Activated CD8-positive, alpha-beta T cell treated with anti-CD3 and anti-CD28 coated beads for 36 hours (primary cell): Measurements from ENCODE around the gene SIL1. TPM values are rescaled to one million over a fixed set of nuclear protein-coding genes. Genes with fewer than 3 reads are reported as not detected.
"Not testable (repeated sequence)": the region's sequence is repeated elsewhere in the genome, so short reads cannot be mapped to it uniquely, and the experiment has no call there.

Experiments
- ATAC-seq: fragments of 200-7000 bp; cut with Tn5 transposase; one replicate; pipeline ENCODE4 v1.10.0; 2021; ENCODE audit warnings: mild to moderate bottlenecking, moderate library complexity
- CTCF ChIA-PET: fragments of 350-600 bp; sonication (Branson Sonifier 250); formaldehyde crosslinking; loops from one replicate; lab custom pipeline; 2021; ENCODE audit warnings: antibody characterized with exemption; lab: Charles Lee
- POLR2A ChIA-PET: fragments of 350-600 bp; sonication (Branson Sonifier 250); formaldehyde crosslinking; loops from one replicate; lab custom pipeline; 2021; ENCODE audit warnings: antibody characterized with exemption; lab: Charles Lee
- DNase-seq: peaks from one replicate; pipeline ENCODE4 v3.0.0-alpha.2; 2020
- H3K27ac Mint-ChIP-seq: one replicate; pipeline ENCODE4 v1.8.0; 2021; ENCODE audit warnings: mild to moderate bottlenecking, mixed read lengths
- H3K27me3 Mint-ChIP-seq: one replicate; pipeline ENCODE4 v1.8.0; 2021; ENCODE audit warnings: mixed read lengths
- H3K36me3 Mint-ChIP-seq: one replicate; pipeline ENCODE4 v1.8.0; 2021; ENCODE audit warnings: low read depth, mixed read lengths
- H3K4me1 Mint-ChIP-seq: one replicate; pipeline ENCODE4 v1.8.0; 2021; ENCODE audit warnings: low read depth, mixed read lengths
- H3K4me3 Mint-ChIP-seq: one replicate; pipeline ENCODE4 v1.8.0; 2021; ENCODE audit warnings: mild to moderate bottlenecking, moderate library complexity, mixed read lengths
- H3K9me3 Mint-ChIP-seq: one replicate; pipeline ENCODE4 v1.8.0; 2021; ENCODE audit warnings: mixed read lengths
- intact Hi-C: fragments of 100-400 bp; cut with micrococcal nuclease; formaldehyde crosslinking; loops from one replicate; pipeline ENCODE4 v1.10.0; 2022
- total RNA-seq, 2 experiments: library from RNA; stranded (reverse); gene quantifications; one replicate each; pipeline ENCODE4 v1.2.3, GENCODE V29; 2021
- TF ChIP-seq, protein P1 (sequence below): fragments of 200-600 bp; IDR thresholded peaks from one replicate; pipeline ENCODE4 v1.8.0; 2022; ENCODE audit warnings: antibody characterized with exemption, mild to moderate bottlenecking

SIL1 gene
- total RNA-seq, 2 experiments from 2014 or later, result 27.6 to 32.3 TPM

- H3K27me3 Mint-ChIP-seq, result no peaks in the 10 kb centered on the region
- POLR2A ChIA-PET, result no interaction called here
Measured at GRCh38 chr5:139181322-139181730, 16.8 kb downstream of the SIL1 start.

GRCh38 chr5:139180850-139181249 is 17.3 kb downstream of the SIL1 start:
- H3K4me3 Mint-ChIP-seq, result no peak overlapping the region
- H3K27ac Mint-ChIP-seq, result no peak overlapping the region
- no peaks in the 10 kb centered on the region for H3K27me3 Mint-ChIP-seq
- no peaks in the 10 kb centered on the region for H3K9me3 Mint-ChIP-seq
- DNase-seq (no peak), ATAC-seq (no peak)
- POLR2A ChIA-PET, result no interaction called here
- TF ChIP-seq, protein P1, sequence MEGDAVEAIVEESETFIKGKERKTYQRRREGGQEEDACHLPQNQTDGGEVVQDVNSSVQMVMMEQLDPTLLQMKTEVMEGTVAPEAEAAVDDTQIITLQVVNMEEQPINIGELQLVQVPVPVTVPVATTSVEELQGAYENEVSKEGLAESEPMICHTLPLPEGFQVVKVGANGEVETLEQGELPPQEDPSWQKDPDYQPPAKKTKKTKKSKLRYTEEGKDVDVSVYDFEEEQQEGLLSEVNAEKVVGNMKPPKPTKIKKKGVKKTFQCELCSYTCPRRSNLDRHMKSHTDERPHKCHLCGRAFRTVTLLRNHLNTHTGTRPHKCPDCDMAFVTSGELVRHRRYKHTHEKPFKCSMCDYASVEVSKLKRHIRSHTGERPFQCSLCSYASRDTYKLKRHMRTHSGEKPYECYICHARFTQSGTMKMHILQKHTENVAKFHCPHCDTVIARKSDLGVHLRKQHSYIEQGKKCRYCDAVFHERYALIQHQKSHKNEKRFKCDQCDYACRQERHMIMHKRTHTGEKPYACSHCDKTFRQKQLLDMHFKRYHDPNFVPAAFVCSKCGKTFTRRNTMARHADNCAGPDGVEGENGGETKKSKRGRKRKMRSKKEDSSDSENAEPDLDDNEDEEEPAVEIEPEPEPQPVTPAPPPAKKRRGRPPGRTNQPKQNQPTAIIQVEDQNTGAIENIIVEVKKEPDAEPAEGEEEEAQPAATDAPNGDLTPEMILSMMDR, result no peak
- intact Hi-C loops, result no loop called here
- H3K36me3 Mint-ChIP-seq, result peaks cover 2% of the 10 kb centered on the region
- CTCF ChIA-PET, result no interaction called here
- H3K4me1 Mint-ChIP-seq, result peaks cover 22% of the 10 kb centered on the region

More at GRCh38 chr5:139181322-139181730, 16.8 kb downstream of the SIL1 start:
- H3K27ac Mint-ChIP-seq, result no peak overlapping the region
- TF ChIP-seq, protein P1, result no peak
- H3K4me3 Mint-ChIP-seq, result no peak overlapping the region
- peaks cover 24% of the 10 kb centered on the region for H3K4me1 Mint-ChIP-seq
- H3K36me3 Mint-ChIP-seq, result peaks cover 2% of the 10 kb centered on the region
- ATAC-seq (no peak), DNase-seq (no peak)
- no peaks in the 10 kb centered on the region for H3K9me3 Mint-ChIP-seq
- CTCF ChIA-PET, result no interaction called here
- intact Hi-C loops, result no loop called here

DNA sequence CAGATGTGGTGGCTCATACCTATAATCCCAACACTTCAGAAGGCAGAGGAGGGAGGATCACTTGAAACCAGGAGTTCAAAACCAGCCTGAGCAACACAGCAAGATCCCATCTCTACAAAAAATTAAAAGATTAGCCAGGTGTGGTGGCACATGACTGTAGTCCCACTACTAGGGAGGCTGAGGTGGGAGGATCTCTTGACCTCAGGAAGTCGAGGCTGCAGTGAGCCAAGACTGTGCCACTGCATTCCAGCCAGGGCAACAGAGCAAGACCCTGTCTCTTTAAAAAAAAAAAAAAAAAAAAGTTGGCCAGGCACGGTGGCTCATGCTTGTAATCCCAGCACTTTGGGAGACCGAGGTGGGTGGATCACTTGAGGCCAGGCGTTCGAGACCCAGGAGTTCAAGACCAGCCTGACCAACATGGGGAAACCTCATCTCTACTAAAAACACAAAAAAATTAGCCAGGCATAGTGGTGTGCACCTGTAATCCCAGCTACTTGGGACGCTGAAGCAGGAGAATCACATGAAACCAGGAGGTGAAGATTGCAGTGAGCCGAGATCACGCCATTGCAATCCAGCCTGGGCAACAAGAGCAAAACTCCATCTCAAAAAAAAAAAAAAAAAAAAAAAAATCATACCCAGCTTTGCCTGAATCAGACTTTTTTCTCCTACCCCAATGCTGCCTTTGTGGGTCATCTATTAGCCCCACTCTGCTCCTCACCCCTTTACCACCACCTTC is 18.2 kb downstream of the SIL1 start:
- CTCF ChIA-PET, H3K4me3 Mint-ChIP-seq, POLR2A ChIA-PET, ATAC-seq, intact Hi-C loops, H3K27ac Mint-ChIP-seq, H3K36me3 Mint-ChIP-seq, DNase-seq, H3K9me3 Mint-ChIP-seq, H3K27me3 Mint-ChIP-seq: not testable (repeated sequence)
- peaks cover 18% of the 10 kb centered on the region for H3K4me1 Mint-ChIP-seq

DNA sequence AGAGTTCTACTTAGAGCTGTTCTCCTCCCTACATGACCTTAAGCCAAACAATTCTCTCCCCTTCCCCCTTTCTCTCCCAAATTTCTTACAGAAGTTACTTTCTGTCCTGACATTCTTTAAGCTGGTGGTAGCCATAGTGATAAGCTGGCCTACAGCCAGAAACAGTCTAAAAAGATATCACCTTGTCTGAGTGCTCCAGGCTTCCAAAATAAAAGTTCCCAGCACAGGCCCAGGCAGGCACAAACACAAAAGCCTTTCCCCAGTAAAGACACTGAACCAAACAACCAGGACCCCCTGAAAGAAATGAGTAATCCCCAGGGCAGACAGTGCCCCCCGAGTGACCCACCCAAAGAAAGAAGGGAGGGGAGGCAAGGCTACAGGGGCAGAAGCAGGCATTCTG is 19.2 kb downstream of the SIL1 start:
- Mint-ChIP-seq H3K27ac (no peak overlapping the region), H3K4me1 (peaks cover 18% of the 10 kb centered on the region), H3K36me3 (peaks cover 6% of the 10 kb centered on the region), H3K4me3 (no peak overlapping the region), H3K9me3 (no peaks in the 10 kb centered on the region), H3K27me3 (no peaks in the 10 kb centered on the region)
- DNase-seq, result no peak
- TF ChIP-seq, protein P1, result no peak
- ATAC-seq, result no peak
- intact Hi-C loops, result no loop called here
- POLR2A ChIA-PET, result interaction anchor here (0.8 kb wide), 1 partner anchor 89 kb away, joined by 3 read pairs; no protein-coding TSS in a partner anchor
- CTCF ChIA-PET, result interaction anchor here (0.8 kb wide), 1 partner anchor 16 kb away, joined by 3 read pairs; no protein-coding TSS in a partner anchor

GRCh38 chr5:139178589-139178917 is 19.6 kb downstream of the SIL1 start:
- DNase-seq (no peak), ATAC-seq (no peak)
- H3K27me3 Mint-ChIP-seq, result no peaks in the 10 kb centered on the region
- TF ChIP-seq, protein P1, result no peak
- H3K4me3 Mint-ChIP-seq, result no peak overlapping the region
- intact Hi-C loops, result no loop called here
- peaks cover 18% of the 10 kb centered on the region for H3K4me1 Mint-ChIP-seq
- H3K9me3 Mint-ChIP-seq, result no peaks in the 10 kb centered on the region
- CTCF ChIA-PET, result interaction anchor here (0.8 kb wide), 1 partner anchor 16 kb away, joined by 3 read pairs; no protein-coding TSS in a partner anchor
- peaks cover 8% of the 10 kb centered on the region for H3K36me3 Mint-ChIP-seq
- POLR2A ChIA-PET, result interaction anchor here (0.8 kb wide), 1 partner anchor 90 kb away, joined by 3 read pairs; no protein-coding TSS in a partner anchor
- no peak overlapping the region for H3K27ac Mint-ChIP-seq
